Right lung (tissue), 5 donors: Measurements from ENCODE around the gene MPND. TPM values are rescaled to one million over a fixed set of nuclear protein-coding genes. Genes with fewer than 3 reads are reported as not detected.
"Not testable (repeated sequence)": the region's sequence is repeated elsewhere in the genome, so short reads cannot be mapped to it uniquely, and the experiment has no call there.

Experiments used
- DNase-seq, 2 donors: peaks; one replicate each; pipeline ENCODE4 v3.0.0-alpha.2; 2013
- polyA plus RNA-seq, 5 donors: library from polyadenylated mRNA; unstranded; fragments of 120-200 nt; gene quantifications; one replicate each; pipeline versions ENCODE4 v1.2.1 to v1.2.3, GENCODE V29; 2013; ENCODE audit warnings: inconsistent platforms in 1 of 5, low replicate concordance in 1 of 5; ENCODE audit not compliant: insufficient read length in 5 of 5, insufficient read depth in 1 of 5

MPND gene
- polyA plus RNA-seq, 5 donors, result 14.7 to 27.8 (median 20.8) TPM

DNA sequence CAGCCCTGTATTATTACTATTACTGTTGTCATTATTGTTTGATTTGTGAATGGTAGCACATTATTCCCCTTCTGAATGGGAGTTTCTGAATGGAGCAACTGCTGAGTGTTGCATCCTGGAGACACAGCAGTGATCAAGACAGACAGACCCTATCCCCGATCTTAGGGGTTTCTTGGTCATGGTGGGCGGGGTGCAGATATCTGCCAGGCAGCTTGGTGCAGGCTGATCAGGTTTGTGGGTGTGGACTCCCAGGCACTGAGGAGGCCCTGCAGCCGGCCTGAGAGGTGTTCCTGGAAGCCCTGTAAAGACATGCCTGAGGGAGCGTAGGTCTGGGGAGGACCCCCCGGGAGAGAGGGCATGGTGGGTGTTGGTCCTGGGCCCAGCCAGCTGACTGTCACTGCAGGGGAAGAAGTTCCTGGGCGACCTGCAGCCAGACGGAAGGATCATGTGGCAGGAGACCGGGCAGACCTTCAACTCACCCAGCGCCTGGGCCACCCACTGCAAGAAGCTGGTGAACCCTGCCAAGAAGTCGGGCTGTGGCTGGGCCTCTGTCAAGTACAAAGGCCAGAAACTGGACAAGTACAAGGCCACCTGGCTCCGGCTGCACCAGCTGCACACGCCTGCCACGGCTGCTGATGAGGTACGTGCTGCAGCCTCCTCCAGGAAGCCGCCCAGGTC, 2.1 kb downstream of the MPND start:
- DNase-seq, result no peak

DNA sequence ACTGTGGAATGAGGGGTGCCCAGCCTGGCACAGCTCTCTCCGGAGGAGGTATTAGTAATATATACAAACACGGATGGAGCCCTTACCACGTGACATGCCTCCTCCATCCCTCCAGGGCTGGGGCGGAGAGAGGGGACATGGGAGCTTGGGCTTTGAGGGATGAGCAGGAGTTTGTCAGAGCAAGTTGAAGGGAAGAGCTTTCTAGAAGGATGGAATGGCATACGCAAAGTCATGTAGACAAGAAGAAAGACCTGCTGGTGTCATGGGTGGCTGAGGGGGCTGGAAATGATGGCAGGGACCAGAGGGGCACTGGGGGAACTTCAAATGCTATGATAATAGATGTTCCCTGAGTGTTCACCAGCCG, 2.6 kb downstream of the MPND start:
- DNase-seq, result no peak

DNA sequence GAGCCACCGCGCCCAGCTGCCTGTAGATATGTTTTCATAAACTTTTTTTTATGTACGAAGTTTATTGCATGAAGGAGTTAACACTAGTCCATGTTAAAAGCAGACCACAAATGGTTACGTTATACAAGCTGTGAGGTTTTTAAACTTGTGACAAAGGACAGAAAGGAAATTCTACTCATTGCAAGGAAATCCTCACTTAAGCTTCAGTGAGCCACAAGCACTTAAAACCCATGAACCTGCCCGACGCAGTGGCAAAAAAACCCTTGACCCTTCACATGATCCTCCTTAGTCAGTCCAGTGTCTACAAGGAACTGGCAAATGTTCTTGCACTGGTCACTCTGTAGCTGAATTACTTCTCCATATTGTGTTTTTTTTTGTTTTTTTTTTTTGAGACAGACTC, 4.2 kb downstream of the MPND start:
- no peak for DNase-seq

DNA sequence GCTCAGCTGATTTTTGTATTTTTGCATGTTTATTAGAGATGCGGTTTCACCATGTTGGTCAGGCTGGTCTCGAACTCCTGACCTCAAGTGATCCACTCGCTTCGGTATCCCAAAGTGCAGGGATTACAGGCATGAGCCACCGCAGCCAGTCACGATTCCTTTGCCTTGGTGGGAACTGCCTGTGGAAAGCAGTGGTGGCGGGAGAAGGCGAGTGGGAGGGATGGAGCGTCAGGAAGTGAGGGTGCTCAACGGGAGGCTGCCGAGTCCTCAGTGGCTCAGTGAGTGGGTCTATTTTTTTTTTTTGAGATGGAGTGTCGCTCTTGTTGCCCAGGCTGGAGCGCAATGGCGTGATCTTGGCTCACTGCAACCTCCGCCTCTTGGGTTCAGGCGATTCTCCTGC, 5.9 kb downstream of the MPND start:
- not testable (repeated sequence) for DNase-seq

DNA sequence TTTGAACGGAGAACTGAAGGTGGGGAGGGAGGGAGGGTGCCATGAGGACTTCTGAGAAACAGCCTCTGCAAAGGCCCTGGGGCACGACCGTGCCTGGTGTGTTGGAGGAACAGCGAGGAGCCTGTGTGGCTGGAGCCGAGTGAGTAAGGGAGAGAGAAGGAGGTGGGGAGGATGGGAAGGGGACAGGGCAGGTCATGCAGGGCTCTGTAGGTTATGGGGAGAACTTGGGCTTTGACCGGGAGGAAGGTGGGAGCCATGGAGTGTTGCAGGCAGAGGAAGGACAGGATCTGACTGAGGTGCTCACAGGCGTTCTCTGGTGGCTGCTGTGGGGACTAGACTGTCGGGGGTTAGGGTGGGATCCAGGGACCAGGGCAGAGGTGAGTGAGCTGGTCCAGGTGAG, 6.7 kb downstream of the MPND start:
- DNase-seq, result no peak

DNA sequence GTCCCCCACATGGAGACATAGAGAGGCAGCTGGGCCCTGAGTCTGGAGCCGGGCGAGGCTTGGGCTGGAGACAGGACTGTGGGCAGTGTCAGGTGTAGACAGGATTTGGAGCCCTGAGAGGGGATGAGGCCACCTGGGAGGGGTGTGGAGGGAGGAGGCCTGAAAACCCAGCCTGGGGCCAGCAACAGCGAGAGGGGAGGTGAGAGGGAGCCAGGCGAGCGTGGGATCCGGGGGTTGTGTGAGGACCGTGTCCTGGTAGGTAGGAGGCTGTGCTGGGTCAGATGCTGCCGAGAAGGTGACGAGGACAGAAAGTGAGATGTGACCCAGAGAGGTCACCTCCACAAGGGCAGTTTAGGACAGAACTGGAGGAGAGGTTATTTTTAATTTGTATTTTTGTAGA, 7.4 kb downstream of the MPND start:
- DNase-seq, result no peak

DNA sequence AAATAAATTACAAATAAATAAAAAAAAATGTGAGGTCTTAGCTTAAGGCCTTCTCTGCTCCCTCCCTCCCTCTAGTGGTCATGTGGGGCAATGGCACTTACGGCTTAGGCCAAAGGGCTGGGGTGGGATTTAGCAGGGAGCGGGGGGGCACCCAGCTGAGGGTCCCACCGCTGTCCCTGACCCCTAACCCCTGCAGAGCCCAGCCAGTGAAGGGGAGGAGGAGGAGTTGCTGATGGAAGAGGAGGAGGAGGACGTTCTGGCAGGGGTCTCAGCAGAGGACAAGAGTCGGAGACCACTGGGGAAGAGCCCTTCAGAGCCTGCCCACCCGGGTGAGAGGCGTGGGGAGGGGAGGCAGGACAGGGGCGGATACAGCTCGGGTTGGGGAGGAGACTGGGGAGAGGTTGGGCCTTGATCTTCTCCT, 9.3 kb downstream of the MPND start:
- DNase-seq, result no peak

DNA sequence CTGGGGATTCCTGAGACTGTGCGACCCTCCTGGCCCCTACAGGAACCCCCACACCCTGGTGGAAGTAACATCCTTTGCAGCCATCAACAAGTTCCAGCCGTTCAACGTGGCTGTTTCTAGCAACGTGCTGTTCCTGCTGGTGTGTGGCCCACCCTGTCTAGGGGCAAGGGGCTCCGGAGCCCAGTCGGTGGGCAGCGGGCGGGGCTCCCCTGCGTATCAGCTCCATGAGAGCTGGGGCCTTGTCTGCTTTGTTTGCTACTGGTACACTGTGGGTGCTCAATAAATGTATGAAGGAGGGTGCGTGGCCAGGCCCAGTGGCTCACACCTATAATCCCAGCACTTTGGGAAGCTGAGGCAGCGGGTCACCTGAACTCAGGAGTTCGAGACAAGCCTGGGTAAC, 10.9 kb downstream of the MPND start:
- no peak for DNase-seq

DNA sequence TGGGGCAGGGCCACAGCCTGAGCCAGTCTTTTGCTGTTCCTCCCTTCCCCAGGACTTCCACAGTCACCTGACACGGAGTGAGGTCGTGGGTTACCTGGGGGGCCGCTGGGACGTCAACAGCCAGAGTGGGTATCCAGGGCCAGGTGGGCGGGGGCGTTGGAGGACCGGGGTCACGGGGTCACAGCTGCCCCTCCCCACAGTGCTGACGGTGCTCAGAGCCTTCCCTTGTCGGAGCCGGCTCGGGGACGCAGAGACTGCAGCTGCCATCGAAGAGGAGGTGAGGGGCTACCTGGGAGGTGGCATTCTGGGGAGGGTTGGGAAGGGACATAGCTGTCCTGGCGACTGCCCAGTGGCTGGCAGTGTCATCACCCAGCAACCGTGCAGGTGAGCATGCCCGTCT, 11.5 kb downstream of the MPND start:
- no peak for DNase-seq

DNA sequence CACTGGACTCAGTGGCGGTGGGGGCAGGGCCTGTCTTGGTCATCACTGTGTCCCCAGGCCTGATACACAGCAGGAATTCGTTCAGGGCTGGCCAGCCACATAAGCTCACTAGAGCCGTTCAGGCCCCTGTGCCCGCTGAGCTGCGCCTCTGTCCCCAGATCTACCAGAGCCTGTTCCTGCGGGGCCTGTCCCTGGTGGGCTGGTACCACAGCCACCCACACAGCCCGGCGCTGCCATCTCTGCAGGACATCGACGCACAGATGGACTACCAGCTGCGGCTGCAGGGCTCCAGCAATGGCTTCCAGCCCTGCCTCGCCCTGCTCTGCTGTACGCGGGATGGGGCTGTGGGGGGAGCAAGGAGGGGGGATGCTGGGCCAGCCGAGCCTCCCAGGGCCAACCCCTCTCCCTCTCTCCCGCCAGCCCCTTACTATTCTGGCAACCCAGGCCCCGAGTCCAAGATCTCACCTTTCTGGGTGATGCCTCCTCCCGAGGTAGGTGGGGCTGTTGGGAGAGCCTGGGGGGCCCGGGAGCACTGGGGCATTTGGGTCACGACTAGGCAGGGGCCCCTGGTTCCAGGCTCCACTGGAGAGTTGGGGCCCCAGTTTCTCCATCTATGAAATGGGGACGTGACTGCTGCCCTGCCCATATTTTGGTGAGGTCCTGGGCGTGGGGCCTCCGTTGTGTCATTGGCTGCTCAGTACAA, 13.9 kb downstream of the MPND start:
- DNase-seq, result no peak

DNA sequence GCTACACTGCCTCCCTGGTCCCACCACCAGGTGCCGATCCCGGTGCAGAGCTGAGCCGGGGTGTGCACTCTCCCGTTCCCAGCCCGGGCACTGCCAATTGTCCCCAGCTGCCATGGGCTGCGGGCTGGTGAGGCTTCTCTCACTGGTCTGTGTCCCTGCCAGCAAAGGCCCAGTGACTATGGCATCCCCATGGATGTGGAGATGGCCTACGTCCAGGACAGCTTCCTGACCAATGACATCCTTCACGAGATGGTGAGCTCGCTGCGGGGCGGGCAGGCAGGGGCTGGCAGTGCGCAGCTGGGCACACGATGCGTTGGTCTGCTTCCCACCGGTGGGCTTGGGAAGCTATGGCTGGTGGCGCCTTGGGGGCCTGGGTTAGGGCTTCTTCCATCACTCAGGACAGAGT, 14.6 kb downstream of the MPND start:
- DNase-seq, result no peak

DNA sequence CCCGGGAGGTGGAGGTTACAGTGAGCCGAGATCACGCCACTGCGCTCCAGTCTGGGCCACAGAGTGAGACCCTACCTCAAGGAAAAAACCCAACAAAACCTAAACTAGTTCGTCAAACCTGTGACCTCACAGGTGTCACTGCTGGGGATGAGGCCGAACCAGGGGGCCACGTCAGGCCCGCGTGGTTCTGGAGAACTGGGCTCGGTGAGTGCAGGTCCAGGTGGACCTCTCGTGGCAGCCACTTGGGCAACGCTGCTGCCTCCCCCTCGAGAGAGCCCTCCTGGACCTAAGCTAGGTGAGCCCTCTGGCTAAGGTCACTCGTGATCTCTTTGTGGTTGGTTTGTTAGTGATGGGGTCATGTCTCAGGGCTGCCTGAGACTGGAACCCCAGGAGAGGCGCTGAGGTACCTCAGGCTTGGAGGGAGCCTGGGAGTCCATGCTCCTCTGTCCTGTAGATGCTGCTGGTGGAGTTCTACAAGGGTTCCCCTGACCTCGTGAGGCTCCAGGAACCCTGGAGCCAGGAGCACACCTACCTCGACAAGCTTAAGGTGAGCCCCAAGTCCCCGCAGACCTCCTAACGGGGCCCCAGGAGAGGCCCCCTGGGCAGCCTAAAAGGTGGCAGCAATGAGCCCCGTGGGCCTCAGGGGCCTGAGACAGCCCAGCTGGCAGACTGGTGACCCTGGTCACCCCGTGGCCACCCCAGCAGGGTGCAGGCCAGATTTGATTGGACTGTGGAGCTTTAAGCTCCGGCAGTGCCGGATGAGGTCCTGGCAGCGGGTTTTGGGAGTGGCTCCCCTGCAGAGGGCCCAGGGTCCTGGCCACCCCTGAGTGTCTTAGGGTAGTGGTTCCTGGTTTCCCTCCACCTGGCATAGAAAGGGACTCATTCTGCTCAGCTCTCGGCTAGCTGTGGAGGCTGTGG, 15.6 kb downstream of the MPND start:
- no peak for DNase-seq

DNA sequence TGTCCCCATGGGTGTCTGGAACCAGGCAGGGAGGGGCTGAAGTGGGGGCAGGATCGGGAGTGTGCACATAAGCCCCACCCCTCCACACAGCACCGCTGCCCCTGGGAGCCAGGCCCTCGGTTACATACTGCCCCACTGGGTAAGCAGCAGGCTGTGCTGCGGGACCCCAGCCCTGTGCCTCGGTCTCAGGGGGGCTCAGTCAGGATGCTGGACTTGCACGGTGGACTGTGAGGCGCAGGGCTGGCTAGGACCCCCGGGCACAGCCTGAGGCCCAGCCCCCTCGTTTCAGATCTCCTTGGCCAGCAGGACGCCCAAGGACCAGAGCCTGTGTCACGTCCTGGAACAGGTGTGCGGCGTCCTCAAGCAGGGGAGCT, 16.3 kb downstream of the MPND start:
- no peak for DNase-seq

DNA sequence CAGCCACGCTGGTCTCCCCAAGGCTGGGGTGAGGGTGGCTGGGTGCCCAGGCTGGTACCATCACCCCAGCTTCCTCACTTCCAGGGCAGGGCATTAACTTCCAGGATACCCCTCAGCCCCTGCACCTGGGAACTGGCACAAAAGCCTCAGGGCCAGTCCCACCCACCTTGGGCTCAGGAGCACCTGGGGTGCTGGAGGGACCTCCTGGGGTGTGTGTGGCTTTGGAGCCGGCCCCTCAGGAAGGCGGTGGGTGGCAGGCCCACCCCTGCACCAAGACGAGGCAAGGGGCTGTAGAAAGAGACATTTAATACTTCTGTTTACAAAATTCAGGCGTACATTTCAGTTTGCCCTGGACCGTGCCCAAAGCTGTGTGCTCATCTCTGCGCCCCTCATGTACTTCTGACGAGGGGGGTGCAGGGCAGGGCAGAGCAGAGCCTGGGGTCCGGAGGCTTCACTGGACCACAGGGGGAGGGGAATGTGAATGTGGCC, 16.8 kb downstream of the MPND start:
- no peak for DNase-seq

DNA sequence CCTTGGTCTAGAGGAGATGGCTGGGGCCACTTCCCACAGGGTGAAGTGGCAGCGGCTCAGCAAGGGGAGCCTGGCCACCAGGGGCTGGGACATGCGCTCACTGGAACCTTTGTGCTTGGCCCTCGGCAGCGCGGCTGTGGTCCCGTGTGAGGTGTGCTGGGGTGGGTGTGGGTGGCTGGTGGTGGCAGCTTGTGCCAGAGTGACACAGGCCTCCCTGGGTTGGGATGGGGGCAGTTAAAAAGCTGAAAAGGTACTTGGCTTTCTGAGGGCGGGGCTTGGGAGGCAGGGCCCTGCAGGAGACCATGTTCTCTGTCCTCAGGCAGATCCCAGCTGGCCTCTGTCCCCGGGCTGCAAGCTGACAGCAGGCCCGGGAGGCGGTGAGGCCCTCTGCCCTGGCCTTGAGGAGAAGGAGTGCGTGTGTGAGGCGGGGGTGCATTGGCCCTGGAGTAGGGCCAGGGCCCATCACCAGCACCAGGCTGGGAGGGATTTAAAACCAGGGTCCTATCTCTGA, 17.3 kb downstream of the MPND start:
- DNase-seq, result peak in 1 of 2 donors; percentile 75

DNA sequence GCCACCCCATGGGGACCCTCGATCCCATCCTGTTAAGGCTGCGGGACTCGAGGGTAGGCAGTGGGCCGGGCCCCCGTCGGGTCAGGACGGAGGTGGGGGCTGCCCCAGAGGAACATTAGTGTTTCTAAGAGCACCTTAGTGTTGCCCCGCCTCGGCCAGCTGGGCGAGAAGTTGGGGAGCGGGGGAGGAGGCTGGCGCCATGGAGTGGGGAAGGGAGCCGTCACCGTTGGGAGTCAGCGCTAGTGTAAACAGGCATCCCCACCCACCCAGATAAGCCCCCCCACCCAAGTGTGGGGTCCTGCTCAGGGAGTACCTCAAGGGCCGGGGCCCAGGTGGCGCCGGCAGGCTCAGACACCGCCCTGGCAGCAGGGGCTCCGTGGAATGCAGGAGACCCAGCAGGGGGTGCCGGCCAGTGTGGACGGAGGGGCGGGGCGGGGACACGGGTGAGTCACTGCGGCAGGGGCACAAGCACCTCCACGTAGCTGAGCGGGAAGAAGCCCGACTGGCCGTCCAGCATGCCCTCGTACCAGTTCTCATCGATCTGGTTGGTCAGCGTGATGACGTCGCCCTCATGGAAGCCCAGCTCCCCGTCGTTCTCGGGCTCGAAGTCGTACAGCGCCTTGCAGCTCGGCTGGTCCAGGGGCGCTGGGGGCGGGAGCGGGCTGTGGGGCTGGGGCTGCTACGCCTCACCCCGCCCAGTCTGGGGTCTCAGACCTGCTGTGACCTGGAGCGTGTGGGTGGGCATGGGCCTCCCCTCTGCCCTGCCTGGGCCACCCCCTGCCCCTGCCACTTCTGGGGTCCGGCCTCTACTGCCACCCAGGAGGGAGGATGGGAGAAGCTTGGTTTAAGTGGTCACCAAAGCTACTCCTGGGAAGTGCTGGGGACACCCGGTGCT, 18.0 kb downstream of the MPND start:
- no peak for DNase-seq

DNA sequence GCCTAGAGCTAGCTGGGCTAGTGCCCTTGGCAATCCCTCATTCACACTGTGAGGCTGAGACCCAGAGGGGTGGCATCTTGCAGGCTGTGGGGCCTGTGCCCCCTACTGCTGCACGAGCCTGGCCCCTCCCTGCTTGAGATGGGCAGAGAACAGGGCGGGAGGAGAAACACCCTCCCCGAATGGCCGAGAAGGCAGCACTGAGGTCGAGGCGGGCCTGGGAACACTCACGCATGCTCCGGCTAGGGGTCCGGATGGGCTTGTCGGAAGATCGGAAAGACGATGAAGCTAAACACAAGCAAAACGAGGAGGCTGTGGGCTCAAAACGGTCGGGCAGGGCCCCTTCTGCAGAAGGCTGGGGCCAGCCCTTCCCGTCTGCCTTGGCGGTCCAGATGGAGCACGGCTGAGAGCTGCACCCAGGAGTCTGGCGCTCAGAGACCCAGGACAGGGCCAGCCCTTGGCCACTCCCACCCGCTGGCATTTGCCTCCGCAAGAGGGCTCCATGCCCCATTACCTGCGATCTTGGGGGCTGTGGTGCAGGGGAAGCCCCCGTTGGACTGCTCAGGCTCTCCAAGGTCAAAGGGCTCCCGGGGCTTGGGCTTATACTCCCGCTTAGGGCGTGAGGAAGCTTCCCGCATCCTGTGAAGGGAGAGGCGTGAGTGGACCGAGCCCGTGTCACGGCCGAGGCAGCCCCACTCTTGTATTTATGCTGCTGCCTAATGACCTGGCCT, 18.9 kb downstream of the MPND start:
- DNase-seq, result no peak

DNA sequence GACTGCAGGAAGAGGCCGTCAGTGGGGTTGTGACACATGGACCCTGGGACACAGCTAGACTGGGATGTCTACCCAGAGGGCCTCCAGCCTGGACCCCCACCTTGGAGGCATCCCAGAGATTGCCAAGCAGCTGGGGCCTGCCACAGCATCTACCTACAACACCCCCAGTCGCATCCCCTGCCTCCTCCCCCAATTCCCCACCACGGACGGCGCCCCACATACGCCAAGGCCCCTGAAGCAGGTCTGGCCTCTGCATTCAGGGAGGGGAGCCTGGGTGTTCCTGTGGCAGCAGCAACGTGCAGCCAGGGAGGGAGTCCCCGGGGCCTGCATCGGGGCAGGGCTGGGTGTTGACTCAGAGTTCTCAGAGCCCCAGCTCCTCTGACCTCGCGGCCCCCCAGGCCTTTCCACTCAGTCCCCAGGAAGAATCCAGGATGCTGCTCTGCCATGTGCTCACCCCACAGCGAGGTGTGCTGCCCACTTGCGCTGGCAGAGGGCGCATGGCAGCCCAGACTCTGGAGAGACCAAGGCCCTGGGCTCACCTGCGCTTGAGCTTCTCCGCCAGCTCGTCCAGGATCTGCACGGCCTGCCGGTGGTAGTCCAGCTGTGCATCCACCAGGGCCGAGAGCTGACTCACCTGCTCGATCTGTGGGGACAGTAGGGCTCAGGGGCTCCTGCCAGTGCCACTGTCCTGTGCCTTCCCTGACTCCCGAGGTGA, 19.6 kb downstream of the MPND start:
- DNase-seq, result no peak

DNA sequence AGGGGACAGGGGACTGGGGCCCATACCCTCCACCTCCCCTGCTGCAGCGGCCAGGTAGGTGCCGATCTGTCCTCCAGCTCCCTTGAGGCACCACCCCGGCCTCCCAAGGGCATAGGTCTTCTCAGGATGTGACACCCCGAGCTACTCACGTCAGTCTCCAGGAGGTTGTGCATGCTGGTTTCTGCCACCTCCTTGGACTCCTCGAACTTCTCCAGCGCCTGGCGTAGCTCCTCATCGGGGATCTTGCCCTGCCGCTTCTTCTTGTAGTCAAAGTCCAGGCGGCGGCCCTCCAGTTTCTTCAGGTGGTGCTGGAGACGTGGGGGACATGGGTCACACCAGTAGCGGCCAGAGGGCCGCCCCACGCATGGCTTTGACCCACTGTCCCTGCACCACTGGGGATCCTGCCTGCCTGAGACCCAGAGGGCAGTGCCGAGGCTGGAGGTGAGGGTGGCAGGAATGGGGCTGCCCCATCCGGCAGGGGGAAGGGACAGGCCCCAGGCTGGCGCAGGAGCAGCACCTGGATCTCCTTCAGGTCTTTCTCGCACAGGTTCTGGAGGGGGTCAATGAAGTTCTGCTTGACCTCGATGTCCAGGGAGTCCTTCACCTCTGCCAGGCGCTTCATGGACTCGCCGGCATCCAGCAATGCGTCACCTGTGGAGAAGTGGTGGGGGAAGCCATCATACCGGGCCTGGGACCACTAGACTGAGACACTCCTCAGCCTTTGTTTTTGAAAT, 20.4 kb downstream of the MPND start:
- DNase-seq, result no peak
